HEK293 (cell line): ENCODE measurements around the gene HOXD11.

Experiments used
- FEZF1 ChIP-seq: fragments of 450-650 bp; formaldehyde crosslinking; IDR thresholded peaks from 2 replicates; pipeline ENCODE4 v1.5.1; 2016; ENCODE audit warnings: missing biosample characterization, missing genetic modification characterization
- KLF16 ChIP-seq: fragments of 450-650 bp; formaldehyde crosslinking; IDR thresholded peaks from 2 replicates; pipeline ENCODE4 v1.5.1; 2017; ENCODE audit warnings: missing biosample characterization, missing genetic modification characterization
- ZNF274 ChIP-seq, 2 experiments: fragments of 200-500 bp in 1 of 2; fragments of 450-650 bp in 1 of 2; sonication (Bioruptor generic) in 1 of 2; formaldehyde crosslinking in 1 of 2; IDR thresholded peaks; 2 replicates each; pipeline versions ENCODE4 v1.5.1 to v1.6.1; 2014 to 2016; ENCODE audit warnings: borderline replicate concordance in 1 of 2, inconsistent platforms in 1 of 2, low read length in 1 of 2, missing biosample characterization in 1 of 2, missing genetic modification characterization in 1 of 2
- ZNF350 ChIP-seq: fragments of 450-650 bp; formaldehyde crosslinking; IDR thresholded peaks from 2 replicates; pipeline ENCODE4 v1.5.0; 2017; ENCODE audit warnings: missing biosample characterization, mild to moderate bottlenecking, missing genetic modification characterization
- ZNF549 ChIP-seq: fragments of 450-650 bp; IDR thresholded peaks from 2 replicates; pipeline ENCODE4 v1.5.1; 2018; ENCODE audit warnings: missing biosample characterization, missing genetic modification characterization, mild to moderate bottlenecking, inconsistent platforms, moderate library complexity
- TF ChIP-seq, protein P1 (sequence below): fragments of 450-650 bp; formaldehyde crosslinking; IDR thresholded peaks from 2 replicates; pipeline ENCODE4 v1.5.1; 2016; ENCODE audit warnings: missing biosample characterization, missing genetic modification characterization
- TF ChIP-seq, protein P2 (sequence below): fragments of 450-650 bp; formaldehyde crosslinking; IDR thresholded peaks from 2 replicates; pipeline ENCODE4 v1.5.1; 2016; ENCODE audit warnings: missing biosample characterization, missing genetic modification characterization
- TF ChIP-seq, protein P3 (sequence below): fragments of 450-650 bp; formaldehyde crosslinking; IDR thresholded peaks from 2 replicates; pipeline ENCODE4 v1.5.1; 2016; ENCODE audit warnings: missing biosample characterization, missing genetic modification characterization
- TF ChIP-seq, protein P4 (sequence below): fragments of 450-650 bp; formaldehyde crosslinking; IDR thresholded peaks from 2 replicates; pipeline ENCODE4 v1.5.1; 2016; ENCODE audit warnings: missing biosample characterization, missing genetic modification characterization

DNA sequence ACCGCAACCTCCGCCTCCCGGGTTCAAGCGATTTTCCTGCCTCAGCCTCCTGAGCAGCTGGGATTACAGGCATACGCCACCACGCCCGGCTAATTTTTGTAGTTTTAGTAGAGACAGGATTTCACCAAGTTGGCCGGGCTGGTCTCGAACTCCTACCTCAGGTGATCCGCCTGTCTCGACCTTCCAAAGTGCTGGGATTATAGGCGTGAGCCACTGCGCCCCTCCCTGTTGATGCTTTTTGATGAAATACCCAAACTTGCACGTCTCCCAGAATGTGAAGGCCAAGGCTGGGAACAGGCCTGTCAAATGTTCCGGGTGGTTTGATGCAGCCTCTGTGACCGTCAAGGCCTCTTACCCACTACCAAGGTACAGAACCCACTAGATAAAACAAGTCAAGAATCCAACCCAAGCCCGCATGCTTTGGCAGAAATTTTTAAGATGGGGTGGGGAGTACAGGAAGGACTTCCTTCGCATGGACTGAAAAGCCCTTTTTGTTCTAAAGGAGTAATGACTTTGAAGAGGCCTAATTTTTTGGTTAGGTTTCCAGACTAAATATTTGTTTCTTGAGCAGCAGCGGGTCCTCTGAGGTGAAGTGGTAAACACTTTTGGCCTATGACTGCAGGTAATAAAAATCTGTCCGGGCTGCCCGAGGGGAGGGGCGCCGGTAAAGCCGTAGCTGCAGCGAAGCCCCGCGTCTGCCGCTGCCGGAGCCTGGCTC lies 19.6 kb upstream of the HOXD11 start:
- TF ChIP-seq, protein P1, sequence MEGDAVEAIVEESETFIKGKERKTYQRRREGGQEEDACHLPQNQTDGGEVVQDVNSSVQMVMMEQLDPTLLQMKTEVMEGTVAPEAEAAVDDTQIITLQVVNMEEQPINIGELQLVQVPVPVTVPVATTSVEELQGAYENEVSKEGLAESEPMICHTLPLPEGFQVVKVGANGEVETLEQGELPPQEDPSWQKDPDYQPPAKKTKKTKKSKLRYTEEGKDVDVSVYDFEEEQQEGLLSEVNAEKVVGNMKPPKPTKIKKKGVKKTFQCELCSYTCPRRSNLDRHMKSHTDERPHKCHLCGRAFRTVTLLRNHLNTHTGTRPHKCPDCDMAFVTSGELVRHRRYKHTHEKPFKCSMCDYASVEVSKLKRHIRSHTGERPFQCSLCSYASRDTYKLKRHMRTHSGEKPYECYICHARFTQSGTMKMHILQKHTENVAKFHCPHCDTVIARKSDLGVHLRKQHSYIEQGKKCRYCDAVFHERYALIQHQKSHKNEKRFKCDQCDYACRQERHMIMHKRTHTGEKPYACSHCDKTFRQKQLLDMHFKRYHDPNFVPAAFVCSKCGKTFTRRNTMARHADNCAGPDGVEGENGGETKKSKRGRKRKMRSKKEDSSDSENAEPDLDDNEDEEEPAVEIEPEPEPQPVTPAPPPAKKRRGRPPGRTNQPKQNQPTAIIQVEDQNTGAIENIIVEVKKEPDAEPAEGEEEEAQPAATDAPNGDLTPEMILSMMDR (tag by site-specific recombination): no peak
- TF ChIP-seq, protein P2, sequence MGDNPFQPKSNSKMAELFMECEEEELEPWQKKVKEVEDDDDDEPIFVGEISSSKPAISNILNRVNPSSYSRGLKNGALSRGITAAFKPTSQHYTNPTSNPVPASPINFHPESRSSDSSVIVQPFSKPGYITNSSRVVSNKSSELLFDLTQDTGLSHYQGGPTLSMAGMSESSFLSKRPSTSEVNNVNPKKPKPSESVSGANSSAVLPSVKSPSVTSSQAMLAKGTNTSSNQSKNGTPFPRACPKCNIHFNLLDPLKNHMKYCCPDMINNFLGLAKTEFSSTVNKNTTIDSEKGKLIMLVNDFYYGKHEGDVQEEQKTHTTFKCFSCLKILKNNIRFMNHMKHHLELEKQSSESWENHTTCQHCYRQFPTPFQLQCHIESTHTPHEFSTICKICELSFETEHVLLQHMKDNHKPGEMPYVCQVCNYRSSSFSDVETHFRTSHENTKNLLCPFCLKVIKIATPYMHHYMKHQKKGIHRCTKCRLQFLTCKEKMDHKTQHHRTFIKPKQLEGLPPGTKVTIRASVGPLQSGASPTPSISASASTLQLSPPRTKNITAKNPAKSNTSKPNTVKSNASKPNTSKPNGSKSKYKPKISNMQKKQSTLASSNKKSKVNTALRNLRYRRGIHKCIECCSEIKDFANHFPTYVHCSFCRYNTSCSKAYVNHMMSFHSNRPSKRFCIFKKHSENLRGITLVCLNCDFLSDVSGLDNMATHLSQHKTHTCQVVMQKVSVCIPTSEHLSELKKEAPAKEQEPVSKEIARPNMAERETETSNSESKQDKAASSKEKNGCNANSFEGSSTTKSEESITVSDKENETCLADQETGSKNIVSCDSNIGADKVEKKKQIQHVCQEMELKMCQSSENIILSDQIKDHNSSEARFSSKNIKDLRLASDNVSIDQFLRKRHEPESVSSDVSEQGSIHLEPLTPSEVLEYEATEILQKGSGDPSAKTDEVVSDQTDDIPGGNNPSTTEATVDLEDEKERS (tag by site-specific recombination): no peak
- no peak for TF ChIP-seq FEZF1
- TF ChIP-seq ZNF549: no peak
- TF ChIP-seq, protein P3, sequence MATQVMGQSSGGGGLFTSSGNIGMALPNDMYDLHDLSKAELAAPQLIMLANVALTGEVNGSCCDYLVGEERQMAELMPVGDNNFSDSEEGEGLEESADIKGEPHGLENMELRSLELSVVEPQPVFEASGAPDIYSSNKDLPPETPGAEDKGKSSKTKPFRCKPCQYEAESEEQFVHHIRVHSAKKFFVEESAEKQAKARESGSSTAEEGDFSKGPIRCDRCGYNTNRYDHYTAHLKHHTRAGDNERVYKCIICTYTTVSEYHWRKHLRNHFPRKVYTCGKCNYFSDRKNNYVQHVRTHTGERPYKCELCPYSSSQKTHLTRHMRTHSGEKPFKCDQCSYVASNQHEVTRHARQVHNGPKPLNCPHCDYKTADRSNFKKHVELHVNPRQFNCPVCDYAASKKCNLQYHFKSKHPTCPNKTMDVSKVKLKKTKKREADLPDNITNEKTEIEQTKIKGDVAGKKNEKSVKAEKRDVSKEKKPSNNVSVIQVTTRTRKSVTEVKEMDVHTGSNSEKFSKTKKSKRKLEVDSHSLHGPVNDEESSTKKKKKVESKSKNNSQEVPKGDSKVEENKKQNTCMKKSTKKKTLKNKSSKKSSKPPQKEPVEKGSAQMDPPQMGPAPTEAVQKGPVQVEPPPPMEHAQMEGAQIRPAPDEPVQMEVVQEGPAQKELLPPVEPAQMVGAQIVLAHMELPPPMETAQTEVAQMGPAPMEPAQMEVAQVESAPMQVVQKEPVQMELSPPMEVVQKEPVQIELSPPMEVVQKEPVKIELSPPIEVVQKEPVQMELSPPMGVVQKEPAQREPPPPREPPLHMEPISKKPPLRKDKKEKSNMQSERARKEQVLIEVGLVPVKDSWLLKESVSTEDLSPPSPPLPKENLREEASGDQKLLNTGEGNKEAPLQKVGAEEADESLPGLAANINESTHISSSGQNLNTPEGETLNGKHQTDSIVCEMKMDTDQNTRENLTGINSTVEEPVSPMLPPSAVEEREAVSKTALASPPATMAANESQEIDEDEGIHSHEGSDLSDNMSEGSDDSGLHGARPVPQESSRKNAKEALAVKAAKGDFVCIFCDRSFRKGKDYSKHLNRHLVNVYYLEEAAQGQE (tag by site-specific recombination): no peak
- TF ChIP-seq, protein P4, sequence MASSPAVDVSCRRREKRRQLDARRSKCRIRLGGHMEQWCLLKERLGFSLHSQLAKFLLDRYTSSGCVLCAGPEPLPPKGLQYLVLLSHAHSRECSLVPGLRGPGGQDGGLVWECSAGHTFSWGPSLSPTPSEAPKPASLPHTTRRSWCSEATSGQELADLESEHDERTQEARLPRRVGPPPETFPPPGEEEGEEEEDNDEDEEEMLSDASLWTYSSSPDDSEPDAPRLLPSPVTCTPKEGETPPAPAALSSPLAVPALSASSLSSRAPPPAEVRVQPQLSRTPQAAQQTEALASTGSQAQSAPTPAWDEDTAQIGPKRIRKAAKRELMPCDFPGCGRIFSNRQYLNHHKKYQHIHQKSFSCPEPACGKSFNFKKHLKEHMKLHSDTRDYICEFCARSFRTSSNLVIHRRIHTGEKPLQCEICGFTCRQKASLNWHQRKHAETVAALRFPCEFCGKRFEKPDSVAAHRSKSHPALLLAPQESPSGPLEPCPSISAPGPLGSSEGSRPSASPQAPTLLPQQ: no peak
- TF ChIP-seq ZNF350 (tag by site-specific recombination): no peak
- TF ChIP-seq KLF16 (tag by site-specific recombination): no peak
- no peak for TF ChIP-seq ZNF274 (IDR thresholded peaks at IDR 0.05; ENCODE audit: low read length)
- TF ChIP-seq ZNF274 (tag by site-specific recombination; IDR thresholded peaks at IDR 0.05; ENCODE audit: borderline replicate concordance): no peak
